HepG2 (cell line): ENCODE data around the gene NOTO. TPM values are rescaled to one million over a fixed set of nuclear protein-coding genes. Genes with fewer than 3 reads are reported as not detected.

Experiments used
- ATAC-seq: fragments of 200-7000 bp; cut with Tn5 transposase; 3 replicates; pipeline ENCODE4 v1.9.1; 2020; ENCODE audit warnings: mild to moderate bottlenecking, moderate library complexity
- BruUV-seq: library from RNA; stranded (reverse); fragments of 400-500 nt; replicated peaks from 2 replicates; lab custom pipeline; 2021; lab: Mats Ljungman, UMichigan
- CTCF ChIA-PET: fragments of 300-600 bp; formaldehyde crosslinking; extraction: SDS; loops from one replicate; lab custom pipeline; 2021; ENCODE audit warnings: low total read pairs, inconsistent platforms, low intra/inter-chr PET ratio; lab: Yijun Ruan, JAX
- POLR2A ChIA-PET: fragments of 350-600 bp; sonication (Branson Sonifier 250); formaldehyde crosslinking; loops from one replicate; lab custom pipeline; 2020; ENCODE audit warnings: antibody characterized with exemption, inconsistent platforms; lab: Yijun Ruan, JAX
- DNase-seq: peaks from one replicate; pipeline ENCODE4 v3.0.0-alpha.2; 2015; ENCODE audit warnings: low spot score
- FAIRE-seq: peaks from 3 replicates; lab custom pipeline; 2011; peaks lifted over from hg19 to GRCh38; lab: Jason Lieb, UNC
- H2AFZ ChIP-seq: one replicate; pipeline ENCODE4 v1.6.1; 2011; ENCODE audit warnings: low read length, inconsistent platforms
- H3K27ac ChIP-seq: fragments of 300-600 bp; 3 replicates; pipeline ENCODE4 v1.8.0; 2011; ENCODE audit warnings: mixed run types, mild to moderate bottlenecking, mixed read lengths, low read length, inconsistent platforms; ENCODE audit not compliant: insufficient read depth; ENCODE audit errors: extremely low read length
- H3K27me3 ChIP-seq, 2 experiments: fragments of 200-600 bp in 1 of 2; 2 replicates in 1 of 2; 3 replicates in 1 of 2; pipeline versions ENCODE4 v1.6.0 to v1.8.0; 2011; ENCODE audit warnings: low read length in 2 of 2, mild to moderate bottlenecking in 2 of 2, moderate library complexity in 2 of 2, inconsistent platforms in 1 of 2; ENCODE audit not compliant: insufficient read depth in 2 of 2, control insufficient read depth in 1 of 2
- H3K36me3 ChIP-seq, 2 experiments: fragments of 200-600 bp in 1 of 2; replicated peaks in 1 of 2; 2 replicates in 1 of 2; 3 replicates in 1 of 2; pipeline versions ENCODE4 v1.5.1 to v1.8.0; 2011; ENCODE audit warnings: low read length in 2 of 2, inconsistent platforms in 1 of 2; ENCODE audit not compliant: insufficient read depth in 2 of 2, control insufficient read depth in 1 of 2
- H3K4me1 ChIP-seq: 2 replicates; pipeline ENCODE4 v1.5.1; 2012; ENCODE audit warnings: low read length, inconsistent platforms; ENCODE audit not compliant: insufficient read depth
- H3K4me2 ChIP-seq: 2 replicates; pipeline ENCODE4 v1.6.0; 2011; ENCODE audit warnings: low read depth, low read length, inconsistent platforms
- H3K4me3 ChIP-seq, 3 experiments: fragments of 200-600 bp in 1 of 3; sonication (generic), shearing (Covaris generic) in 1 of 3; replicated peaks in 1 of 3; 2 replicates each; pipeline ENCODE4 v1.5.1; 2011 to 2016; ENCODE audit warnings: low read length in 3 of 3, inconsistent platforms in 2 of 3, low read depth in 2 of 3, mild to moderate bottlenecking in 2 of 3, control low read depth in 1 of 3, mixed read lengths in 1 of 3; ENCODE audit not compliant: insufficient read depth in 1 of 3
- H3K79me2 ChIP-seq: one replicate; pipeline ENCODE4 v1.6.1; 2011; ENCODE audit warnings: low read length, inconsistent platforms; ENCODE audit not compliant: insufficient read depth
- H3K9ac ChIP-seq: 2 replicates; pipeline ENCODE4 v1.6.0; 2011; ENCODE audit warnings: mild to moderate bottlenecking, low read depth, low read length, inconsistent platforms; ENCODE audit not compliant: insufficient read depth
- H3K9me3 ChIP-seq: 2 replicates; pipeline ENCODE4 v1.5.1; 2012; ENCODE audit warnings: mild to moderate bottlenecking, low read length
- H4K20me1 ChIP-seq: 2 replicates; pipeline ENCODE4 v1.6.0; 2011; ENCODE audit warnings: inconsistent platforms, mild to moderate bottlenecking, low read length, moderate library complexity; ENCODE audit not compliant: insufficient read depth
- ADNP ChIP-seq: sonication (generic); formaldehyde crosslinking; IDR thresholded peaks from 2 replicates; pipeline ENCODE4 v1.4.0; 2020; ENCODE audit warnings: missing genetic modification reagents
- CENPT ChIP-seq: sonication (generic); formaldehyde crosslinking; IDR thresholded peaks from 2 replicates; pipeline ENCODE4 v1.8.0; 2022; ENCODE audit warnings: low read depth, mild to moderate bottlenecking, moderate library complexity, missing genetic modification reagents
- ELF3 ChIP-seq: IDR thresholded peaks from 2 replicates; pipeline ENCODE4 v1.6.1; 2016; ENCODE audit warnings: missing genetic modification reagents, missing compliant biosample characterization
- FOXC1 ChIP-seq: sonication (generic); formaldehyde crosslinking; IDR thresholded peaks from 2 replicates; pipeline ENCODE4 v1.8.0; 2022; ENCODE audit warnings: mild to moderate bottlenecking, missing genetic modification reagents, borderline replicate concordance
- KDM3A ChIP-seq: IDR thresholded peaks from 2 replicates; pipeline ENCODE4 v1.6.1; 2018; ENCODE audit warnings: low read depth, missing compliant biosample characterization
- KMT2B ChIP-seq: IDR thresholded peaks from 2 replicates; pipeline ENCODE4 v1.6.1; 2016; ENCODE audit warnings: missing genetic modification reagents, missing compliant biosample characterization
- LBX2 ChIP-seq: sonication (generic); formaldehyde crosslinking; IDR thresholded peaks from 2 replicates; pipeline ENCODE4 v1.5.0; 2020; ENCODE audit warnings: missing genetic modification reagents, mild to moderate bottlenecking, borderline replicate concordance
- MTF2 ChIP-seq: sonication (generic); formaldehyde crosslinking; IDR thresholded peaks from 2 replicates; pipeline ENCODE4 v1.5.0; 2020; ENCODE audit warnings: missing genetic modification reagents, borderline replicate concordance
- NBN ChIP-seq: fragments of 450-650 bp; conservative IDR thresholded peaks from 2 replicates; pipeline ENCODE4 v1.6.1; 2017
- NCOA1 ChIP-seq: sonication (generic); formaldehyde crosslinking; IDR thresholded peaks from 2 replicates; pipeline ENCODE4 v1.9.0; 2021; ENCODE audit warnings: missing genetic modification reagents
- RCOR2 ChIP-seq: IDR thresholded peaks from 2 replicates; pipeline ENCODE4 v1.6.1; 2016; ENCODE audit warnings: missing biosample characterization, missing genetic modification reagents
- SAP130 ChIP-seq: IDR thresholded peaks from 2 replicates; pipeline ENCODE4 v1.6.1; 2016; ENCODE audit warnings: low read depth
- SP140L ChIP-seq: sonication (generic); formaldehyde crosslinking; IDR thresholded peaks from 2 replicates; pipeline ENCODE4 v1.4.0; 2020; ENCODE audit warnings: missing genetic modification reagents, borderline replicate concordance
- TGIF2 ChIP-seq: IDR thresholded peaks from 2 replicates; pipeline ENCODE4 v1.6.1; 2016; ENCODE audit warnings: control low read depth, missing compliant biosample characterization
- ZFY ChIP-seq: sonication (generic); formaldehyde crosslinking; IDR thresholded peaks from 2 replicates; pipeline ENCODE4 v1.4.0; 2020; ENCODE audit warnings: missing genetic modification reagents
- ZNF264 ChIP-seq: sonication (generic); formaldehyde crosslinking; IDR thresholded peaks from 2 replicates; pipeline ENCODE4 v1.4.0; 2020; ENCODE audit warnings: missing genetic modification reagents
- ZNF512B ChIP-seq: sonication (generic); formaldehyde crosslinking; IDR thresholded peaks from 2 replicates; pipeline ENCODE4 v1.5.1; 2020; ENCODE audit warnings: missing genetic modification reagents, mild to moderate bottlenecking, borderline replicate concordance
- ZNF572 ChIP-seq: sonication (generic); formaldehyde crosslinking; IDR thresholded peaks from 2 replicates; pipeline ENCODE4 v1.5.1; 2020; ENCODE audit warnings: mild to moderate bottlenecking, missing genetic modification reagents
- ZNF788 ChIP-seq: sonication (generic); formaldehyde crosslinking; IDR thresholded peaks from 2 replicates; pipeline ENCODE4 v1.5.0; 2020; ENCODE audit warnings: mild to moderate bottlenecking, missing genetic modification reagents, borderline replicate concordance
- WGBS: methylation state at CpG from one replicate; pipeline ENCODE4 v1.1.6; 2017; ENCODE audit warnings: low lambda C conversion rate; 5-methylcytosine and 5-hydroxymethylcytosine counted together
- in situ Hi-C: cut with HindIII; loops from 2 replicates; pipeline ENCODE4 v1.10.0; 2017; ENCODE audit warnings: low pct_unique_long_range_greater_than_20kb; ENCODE audit not compliant: extremely low pct_ligation_motif_present
- intact Hi-C: fragments of 100-400 bp; cut with micrococcal nuclease; formaldehyde crosslinking; loops from one replicate; pipeline ENCODE4 v1.10.0; 2022; ENCODE audit not compliant: unreplicated experiment
- polyA plus RNA-seq, 8 experiments: library from polyadenylated mRNA; depleted of rRNA in 3 of 8; stranded (reverse) in 7 of 8; unstranded in 1 of 8; fragments of >200 nt; fragmentation: Illumina TruSeq in 4 of 8; extraction: Trizol in 4 of 8; gene quantifications; 2 replicates each; pipeline versions ENCODE4 v1.2.1 to v1.2.3, GENCODE V29; 2011 to 2016; ENCODE audit warnings: low read depth in 4 of 8, missing spikeins in 1 of 8, mixed read lengths in 1 of 8; ENCODE audit not compliant: insufficient read depth in 1 of 8
- total RNA-seq, 5 experiments: library from RNA; depleted of rRNA; stranded (reverse); fragments of >200 nt; fragmentation: Illumina TruSeq; extraction: Trizol; gene quantifications; 2 replicates each; pipeline ENCODE4 v1.2.3, GENCODE V29; 2016; ENCODE audit warnings: low read depth in 1 of 5
- TF ChIP-seq, protein P1 (sequence below): sonication (generic); formaldehyde crosslinking; IDR thresholded peaks from 2 replicates; pipeline ENCODE4 v1.8.0; 2022; ENCODE audit warnings: missing genetic modification reagents, mild to moderate bottlenecking, moderate library complexity, borderline replicate concordance

NOTO gene
- total and polyA plus RNA-seq, 2 of the 13 experiments (the other 11 are each of a cell fraction or from before 2014, with no cell fraction given): not detected

- intact Hi-C loops: loop anchor here (1.0 to 5.0 kb wide), 3 partner anchors 47 to 98 kb away; no protein-coding TSS in a partner anchor
- Histone ChIP-seq H3K9ac (no peak overlapping the region), H3K27me3 (no peaks in the 10 kb centered on the region), H3K4me3 (no peak overlapping the region), H3K9me3 (no peaks in the 10 kb centered on the region), H4K20me1 (no peaks in the 10 kb centered on the region), H3K4me1 (peaks cover 51% of the 10 kb centered on the region), H3K27ac (no peak overlapping the region), H3K36me3 (peaks cover 2 to 10% of the 10 kb centered on the region in 2 experiments; a peak in 4 of 5 replicates), H3K4me2 (0 out of 2 replicates have a peak overlapping the region, but pooled peaks have one; percentile 3), H2AFZ (no peak overlapping the region), H3K79me2 (no peaks in the 10 kb centered on the region)
- peak; percentile 65 for ATAC-seq
- CTCF ChIA-PET: interaction anchor here (0.8 to 1.7 kb wide), 3 partner anchors 83 to 367 kb away, joined by 3 to 8 read pairs (median 4); no protein-coding TSS in a partner anchor
- peak; percentile 72 for DNase-seq
- FAIRE-seq: peak; percentile 98
- in situ Hi-C loops: no loop called here
- POLR2A ChIA-PET: interaction anchor here (0.6 to 2.1 kb wide), 5 partner anchors 11 to 47 kb away, joined by 3 to 6 read pairs (median 4); partner anchors contain the start of genes CCT7, PRADC1 and SMYD5
- BruUV-seq: no TSS peak
- 28% methylated on average over 7 of the region's 17 CpGs for WGBS
- TF ChIP-seq ZFY (peak; percentile 45; the same call in 1 of the 2 replicates), ZNF572 (CRISPR knock-in tag) (no peak), ZNF264 (no peak), KMT2B (peak; percentile 29; the same call in 1 of the 2 replicates), NBN (no peak), KDM3A (CRISPR knock-in tag) (peak; percentile 76; the same call in 1 of the 2 replicates), FOXC1 (peak; percentile 78; the same call in 1 of the 2 replicates), TGIF2 (CRISPR knock-in tag) (0 out of 2 replicates have a peak, but pooled peaks have one; percentile 55), LBX2 (CRISPR knock-in tag) (no peak), MTF2 (CRISPR knock-in tag) (0 out of 2 replicates have a peak, but pooled peaks have one; percentile 57), RCOR2 (CRISPR knock-in tag) (no peak), ADNP (CRISPR knock-in tag) (no peak), CENPT (CRISPR knock-in tag) (no peak), SP140L (CRISPR knock-in tag) (no peak), ELF3 (CRISPR knock-in tag) (0 out of 2 replicates have a peak, but pooled peaks have one; percentile 38), SAP130 (CRISPR knock-in tag) (peak; percentile 53; the same call in 1 of the 2 replicates), ZNF788 (CRISPR knock-in tag) (0 out of 2 replicates have a peak, but pooled peaks have one; percentile 37), NCOA1 (CRISPR knock-in tag) (0 out of 2 replicates have a peak, but pooled peaks have one; percentile 51), ZNF512B (CRISPR knock-in tag) (no peak)
- TF ChIP-seq, protein P1, sequence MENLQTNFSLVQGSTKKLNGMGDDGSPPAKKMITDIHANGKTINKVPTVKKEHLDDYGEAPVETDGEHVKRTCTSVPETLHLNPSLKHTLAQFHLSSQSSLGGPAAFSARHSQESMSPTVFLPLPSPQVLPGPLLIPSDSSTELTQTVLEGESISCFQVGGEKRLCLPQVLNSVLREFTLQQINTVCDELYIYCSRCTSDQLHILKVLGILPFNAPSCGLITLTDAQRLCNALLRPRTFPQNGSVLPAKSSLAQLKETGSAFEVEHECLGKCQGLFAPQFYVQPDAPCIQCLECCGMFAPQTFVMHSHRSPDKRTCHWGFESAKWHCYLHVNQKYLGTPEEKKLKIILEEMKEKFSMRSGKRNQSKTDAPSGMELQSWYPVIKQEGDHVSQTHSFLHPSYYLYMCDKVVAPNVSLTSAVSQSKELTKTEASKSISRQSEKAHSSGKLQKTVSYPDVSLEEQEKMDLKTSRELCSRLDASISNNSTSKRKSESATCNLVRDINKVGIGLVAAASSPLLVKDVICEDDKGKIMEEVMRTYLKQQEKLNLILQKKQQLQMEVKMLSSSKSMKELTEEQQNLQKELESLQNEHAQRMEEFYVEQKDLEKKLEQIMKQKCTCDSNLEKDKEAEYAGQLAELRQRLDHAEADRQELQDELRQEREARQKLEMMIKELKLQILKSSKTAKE (CRISPR knock-in tag): no peak
These were observed 58.1 kb downstream of the NOTO start for GRCh38 chr2:73260338-73260984.
